H1 (cell line): ENCODE measurements around the gene TBC1D12. TPM values are rescaled to one million over a fixed set of nuclear protein-coding genes. Genes with fewer than 3 reads are reported as not detected.

Experiments used
- CTCF ChIA-PET: fragments of 300-600 bp; sonication (Branson Sonifier 250); formaldehyde crosslinking; loops from one replicate; lab custom pipeline; 2021; ENCODE audit not compliant: partially characterized antibody; lab: Charles Lee
- POLR2A ChIA-PET: fragments of 300-600 bp; sonication (Branson Sonifier 250); formaldehyde crosslinking; loops from one replicate; lab custom pipeline; 2021; ENCODE audit warnings: inconsistent platforms; ENCODE audit not compliant: partially characterized antibody; lab: Charles Lee
- DNase-seq, 2 experiments: peaks; one replicate each; pipeline versions ENCODE4 v3.0.0 to v3.0.0-alpha.2; 2010 to 2022; ENCODE audit warnings: low spot score in 2 of 2, low read depth in 1 of 2, mixed read lengths in 1 of 2
- FAIRE-seq: peaks from 2 replicates; lab custom pipeline; 2011; peaks lifted over from hg19 to GRCh38; lab: Jason Lieb, UNC
- H2AFZ ChIP-seq: 2 replicates; pipeline ENCODE4 v1.8.1; 2012; ENCODE audit warnings: low read length, inconsistent platforms
- H2AK5ac ChIP-seq: 2 replicates; pipeline ENCODE4 v1.6.1; 2013; ENCODE audit warnings: low read depth, low read length
- H2BK120ac ChIP-seq: replicated peaks from 2 replicates; pipeline ENCODE3; 2013; ENCODE audit warnings: low read depth, low read length, inconsistent platforms
- H2BK12ac ChIP-seq: 2 replicates; pipeline ENCODE4 v1.6.1; 2013; ENCODE audit warnings: low read depth, low read length
- H2BK15ac ChIP-seq: 2 replicates; pipeline ENCODE4 v1.6.1; 2013; ENCODE audit warnings: low read length
- H2BK20ac ChIP-seq: 2 replicates; pipeline ENCODE4 v1.6.1; 2013; ENCODE audit warnings: low read length
- H2BK5ac ChIP-seq: 2 replicates; pipeline ENCODE4 v1.6.1; 2013; ENCODE audit warnings: low read depth, low read length
- H3K14ac ChIP-seq: 2 replicates; pipeline ENCODE4 v1.6.1; 2013; ENCODE audit warnings: inconsistent platforms; ENCODE audit not compliant: insufficient read length
- H3K18ac ChIP-seq: 2 replicates; pipeline ENCODE4 v1.6.1; 2013; ENCODE audit warnings: low read length; ENCODE audit errors: extremely low read depth
- H3K23ac ChIP-seq: 2 replicates; pipeline ENCODE4 v1.6.1; 2013; ENCODE audit warnings: inconsistent platforms; ENCODE audit not compliant: insufficient read length
- H3K23me2 ChIP-seq: 2 replicates; pipeline ENCODE4 v1.6.1; 2013; ENCODE audit warnings: low read depth, low read length
- H3K27ac ChIP-seq: 2 replicates; pipeline ENCODE4 v1.6.1; 2011; ENCODE audit warnings: low read depth, low read length, inconsistent platforms
- H3K27me3 ChIP-seq, 4 experiments: replicated peaks in 1 of 4; 1 replicate in 1 of 4; 2 replicates in 3 of 4; pipeline versions ENCODE4 v1.6.1 to v1.8.1; 2011 to 2013; ENCODE audit warnings: low read length in 3 of 4, mild to moderate bottlenecking in 3 of 4, inconsistent platforms in 2 of 4, mixed read lengths in 2 of 4, moderate library complexity in 1 of 4; ENCODE audit not compliant: control insufficient read depth in 3 of 4, insufficient read depth in 3 of 4; ENCODE audit errors: extremely low read depth in 1 of 4
- H3K36me3 ChIP-seq, 4 experiments: 2 replicates each; pipeline versions ENCODE4 v1.6.1 to v1.8.1; 2011 to 2013; ENCODE audit warnings: mild to moderate bottlenecking in 4 of 4, low read length in 3 of 4, moderate library complexity in 2 of 4, control low read depth in 1 of 4, inconsistent platforms in 1 of 4; ENCODE audit not compliant: insufficient read depth in 4 of 4, control insufficient read depth in 2 of 4
- H3K4ac ChIP-seq: replicated peaks from 2 replicates; pipeline ENCODE3; 2013; ENCODE audit warnings: low read length, low read depth, mixed read lengths, inconsistent platforms; ENCODE audit not compliant: insufficient read length
- H3K4me1 ChIP-seq, 4 experiments: replicated peaks in 1 of 4; 1 replicate in 1 of 4; 2 replicates in 3 of 4; pipeline versions ENCODE4 v1.6.1 to v1.8.1; 2011 to 2013; ENCODE audit warnings: low read length in 3 of 4, inconsistent platforms in 2 of 4, mixed read lengths in 1 of 4; ENCODE audit not compliant: insufficient read depth in 4 of 4, control insufficient read depth in 3 of 4
- H3K4me2 ChIP-seq, 2 experiments: 2 replicates each; pipeline versions ENCODE4 v1.6.1 to v1.8.1; 2011 to 2013; ENCODE audit warnings: low read depth in 2 of 2, low read length in 2 of 2, control low read depth in 1 of 2, inconsistent platforms in 1 of 2, mild to moderate bottlenecking in 1 of 2; ENCODE audit not compliant: insufficient read depth in 1 of 2
- H3K4me3 ChIP-seq, 4 experiments: fragments of 200-600, 300-600 bp in 1 of 4; sonication (generic), shearing (Covaris generic), sonication (Bioruptor Twin) in 1 of 4; 2 replicates each; pipeline versions ENCODE4 v1.5.1 to v1.8.1; 2011 to 2016; ENCODE audit warnings: low read length in 4 of 4, low read depth in 3 of 4, control low read depth in 2 of 4, inconsistent platforms in 2 of 4, mild to moderate bottlenecking in 2 of 4, mixed read lengths in 1 of 4, moderate library complexity in 1 of 4; ENCODE audit not compliant: insufficient read depth in 2 of 4; ENCODE audit errors: extremely low read depth in 1 of 4
- H3K56ac ChIP-seq: replicated peaks from 2 replicates; pipeline ENCODE3; 2013; ENCODE audit warnings: low read depth, mild to moderate bottlenecking, mixed read lengths, low read length, inconsistent platforms; ENCODE audit not compliant: insufficient read length
- H3K79me1 ChIP-seq: 2 replicates; pipeline ENCODE4 v1.6.1; 2013; ENCODE audit warnings: low read depth, low read length, control low read depth
- H3K79me2 ChIP-seq, 2 experiments: 2 replicates each; pipeline versions ENCODE4 v1.6.1 to v1.8.1; 2012 to 2013; ENCODE audit warnings: low read length in 2 of 2, mild to moderate bottlenecking in 2 of 2, inconsistent platforms in 1 of 2; ENCODE audit not compliant: insufficient read depth in 2 of 2, control insufficient read depth in 1 of 2
- H3K9ac ChIP-seq, 4 experiments: replicated peaks in 1 of 4; 1 replicate in 1 of 4; 2 replicates in 3 of 4; pipeline versions ENCODE4 v1.6.1 to v1.8.1; 2011 to 2013; ENCODE audit warnings: low read depth in 3 of 4, low read length in 3 of 4, control low read depth in 2 of 4, mild to moderate bottlenecking in 2 of 4, moderate library complexity in 2 of 4, inconsistent platforms in 1 of 4; ENCODE audit errors: extremely low read depth in 1 of 4
- H3K9me3 ChIP-seq, 2 experiments: 2 replicates each; pipeline versions ENCODE4 v1.6.1 to v1.8.1; 2012 to 2013; ENCODE audit warnings: mild to moderate bottlenecking in 2 of 2, moderate library complexity in 2 of 2, control low read depth in 1 of 2, inconsistent platforms in 1 of 2, low read depth in 1 of 2, low read length in 1 of 2, mixed read lengths in 1 of 2; ENCODE audit not compliant: insufficient read depth in 2 of 2
- H4K20me1 ChIP-seq, 2 experiments: replicated peaks in 1 of 2; 2 replicates each; pipeline versions ENCODE3 to v1.8.1; 2011 to 2013; ENCODE audit warnings: inconsistent platforms in 2 of 2, low read length in 2 of 2, mild to moderate bottlenecking in 1 of 2; ENCODE audit not compliant: insufficient read depth in 2 of 2, control insufficient read depth in 1 of 2
- H4K5ac ChIP-seq: 2 replicates; pipeline ENCODE4 v1.6.1; 2013; ENCODE audit warnings: low read length, low read depth, mixed read lengths, inconsistent platforms; ENCODE audit not compliant: insufficient read length
- H4K8ac ChIP-seq: 2 replicates; pipeline ENCODE4 v1.8.0; 2013; ENCODE audit warnings: mild to moderate bottlenecking, moderate library complexity, low read length, inconsistent platforms; ENCODE audit not compliant: insufficient read depth; ENCODE audit errors: extremely low read depth
- H4K91ac ChIP-seq: replicated peaks from 2 replicates; pipeline ENCODE3; 2013; ENCODE audit warnings: low read length, mixed read lengths, inconsistent platforms; ENCODE audit not compliant: insufficient read length
- ATF2 ChIP-seq: IDR thresholded peaks from 2 replicates; pipeline ENCODE4 v1.6.1; 2012; ENCODE audit warnings: low read length, inconsistent platforms
- BRCA1 ChIP-seq: IDR thresholded peaks from 2 replicates; pipeline ENCODE4 v1.6.1; 2012; ENCODE audit warnings: low read depth, low read length, improper control_type of control experiment
- CBX5 ChIP-seq: fragments of 300-800, 300-1000 bp; sonication (generic); IDR thresholded peaks from 2 replicates; pipeline ENCODE4 v1.7.1; 2016; ENCODE audit warnings: antibody characterized with exemption, low read length, low read depth
- EGR1 ChIP-seq: IDR thresholded peaks from 2 replicates; pipeline ENCODE4 v1.6.1; 2011; ENCODE audit warnings: low read depth, low read length, borderline replicate concordance
- JUN ChIP-seq: IDR thresholded peaks from 2 replicates; pipeline ENCODE4 v1.6.1; 2011; ENCODE audit warnings: low read depth, mild to moderate bottlenecking, improper control_type of control experiment, low read length
- POLR2A ChIP-seq, 2 experiments: IDR thresholded peaks; 1 replicate in 1 of 2; 2 replicates in 1 of 2; pipeline ENCODE4 v1.6.1; 2011; ENCODE audit warnings: low read depth in 2 of 2, low read length in 2 of 2, mild to moderate bottlenecking in 2 of 2; ENCODE audit errors: control extremely low read depth in 1 of 2
- SIN3A ChIP-seq, 2 experiments: IDR thresholded peaks in 1 of 2; conservative IDR thresholded peaks in 1 of 2; 2 replicates each; pipeline ENCODE4 v1.6.1; 2011 to 2012; ENCODE audit warnings: low read length in 2 of 2, improper control_type of control experiment in 1 of 2, low read depth in 1 of 2, mild to moderate bottlenecking in 1 of 2
- SIX5 ChIP-seq: IDR thresholded peaks from 2 replicates; pipeline ENCODE4 v1.6.1; 2011; ENCODE audit warnings: mild to moderate bottlenecking, low read depth, low read length
- TAF1 ChIP-seq: IDR thresholded peaks from 2 replicates; pipeline ENCODE4 v1.6.1; 2011; ENCODE audit warnings: mild to moderate bottlenecking, low read depth, low read length
- TCF12 ChIP-seq: IDR thresholded peaks from 2 replicates; pipeline ENCODE4 v1.6.1; 2011; ENCODE audit warnings: low read depth, mild to moderate bottlenecking, low read length
- YY1 ChIP-seq: IDR thresholded peaks from 2 replicates; pipeline ENCODE4 v1.6.1; 2011; ENCODE audit warnings: low read depth, mild to moderate bottlenecking, low read length
- WGBS, 2 experiments: shearing (Covaris generic) in 1 of 2; methylation state at CpG; one replicate each; pipeline versions ENCODE4 v1.1.6 to v1.1.7; 2013 to 2015; ENCODE audit warnings: low lambda C conversion rate in 2 of 2, mixed read lengths in 2 of 2, inconsistent platforms in 1 of 2, low coverage in 1 of 2, missing lambda C conversion rate in 1 of 2; ENCODE audit not compliant: insufficient replicate concordance in 2 of 2, insufficient coverage in 1 of 2, insufficient read length in 1 of 2; ENCODE audit errors: extremely low coverage in 1 of 2, missing lambda C conversion rate in 1 of 2; 5-methylcytosine and 5-hydroxymethylcytosine counted together
- polyA plus RNA-seq, 7 experiments: library from polyadenylated mRNA; depleted of rRNA in 3 of 7; stranded (reverse) in 5 of 7; unstranded in 2 of 7; fragments of >200 nt in 5 of 7; fragments of 200-250 nt in 2 of 7; gene quantifications; 1 replicate in 5 of 7; 2 replicates in 1 of 7; 4 replicates in 1 of 7; pipeline versions ENCODE4 v1.2.1 to v1.2.3, GENCODE V29; 2011 to 2013; ENCODE audit warnings: missing spikeins in 2 of 7, mixed read lengths in 2 of 7
- total RNA-seq: library from RNA; stranded (reverse); fragmentation: NEBNext Ultra II Directional; extraction: Animal tissue kit (Norgen Biotek cat#: 25700); gene quantifications from 2 replicates; pipeline ENCODE4 v1.2.1, GENCODE V29; 2021

TBC1D12 gene
- total and polyA plus RNA-seq, 2 of the 8 experiments (the other 6 are each of a cell fraction or from before 2014, with no cell fraction given) = 1.1 to 3.2 TPM

DNA sequence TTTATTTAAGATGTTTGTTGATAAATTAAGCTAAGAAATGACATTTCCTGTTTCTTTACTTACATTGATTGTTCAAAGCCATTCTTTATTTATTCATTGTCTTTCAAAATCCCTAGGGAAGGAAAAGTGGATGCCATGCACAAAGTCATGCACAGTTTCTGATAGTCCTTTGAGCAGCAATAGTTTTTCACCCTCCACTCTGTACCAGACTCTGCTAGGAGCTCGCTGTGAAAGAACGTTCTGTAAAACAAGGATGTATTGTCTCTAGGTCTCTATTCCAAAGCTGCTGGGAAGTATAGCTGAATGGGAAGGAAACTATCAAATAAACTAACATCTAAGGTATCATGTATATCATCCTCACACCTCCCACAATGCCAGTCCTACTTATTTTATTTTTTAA lies 31.8 kb upstream of the TBC1D12 start:
- no peak overlapping the region for H3K4ac ChIP-seq
- CTCF ChIA-PET = interaction anchor here (1.1 kb wide), 1 partner anchor 75 kb away, joined by 4 read pairs; no protein-coding TSS in a partner anchor

More for the DNA sequence above, 31.8 kb upstream of the TBC1D12 start:
- Histone ChIP-seq H3K79me2 (no peaks in the 10 kb centered on the region), H3K36me3 (no peaks in the 10 kb centered on the region), H2BK12ac (no peak overlapping the region), H2BK120ac (no peak overlapping the region), H4K91ac (no peak overlapping the region), H3K27me3 (peaks cover 0 to 3% (median 0%) of the 10 kb centered on the region in 4 experiments; a peak in 1 of 7 replicates), H4K5ac (no peak overlapping the region), H3K79me1 (no peaks in the 10 kb centered on the region), H3K56ac (no peak overlapping the region), H2AK5ac (no peak overlapping the region), H3K14ac (no peak overlapping the region), H3K23ac (no peak overlapping the region), H3K9me3 (no peaks in the 10 kb centered on the region), H2BK5ac (no peak overlapping the region), H2BK15ac (no peak overlapping the region), H3K4me1 (no peaks in the 10 kb centered on the region), H3K23me2 (no peaks in the 10 kb centered on the region), H2BK20ac (no peak overlapping the region), H3K9ac (no peak overlapping the region), H3K18ac (no peak overlapping the region), H3K4me3 (no peak overlapping the region), H4K20me1 (no peaks in the 10 kb centered on the region), H3K4me2 (no peak overlapping the region), H3K27ac (no peak overlapping the region), H2AFZ (no peak overlapping the region), H4K8ac (no peak overlapping the region)
- POLR2A ChIA-PET = no interaction called here
- WGBS, 2 experiments = 94% methylated on average over 2 of the region's 2 CpGs; no CpG with 5 or more reads in 1 of the 2 experiments
- TF ChIP-seq JUN (no peak), SIN3A (conservative IDR thresholded peaks at IDR 0.05 in 1 of 2, IDR thresholded peaks at IDR 0.05 in 1 of 2; ENCODE audit: low read depth in 1 of 2, low read length in 2 of 2) (no peak), TCF12 (no peak), TAF1 (no peak), YY1 (no peak), SIX5 (no peak), BRCA1 (no peak), ATF2 (no peak), POLR2A (IDR thresholded peaks at IDR 0.05; ENCODE audit: control extremely low read depth in 1 of 2, low read depth in 2 of 2, low read length in 2 of 2) (no peak), CBX5 (no peak), EGR1 (no peak)
- FAIRE-seq (no peak), DNase-seq (no peak)
